ENCODE measurements around the gene NTRK3.
"Not testable (repeated sequence)": the region's sequence is repeated elsewhere in the genome, so short reads cannot be mapped to it uniquely, and the experiment has no call there.

Gene NTRK3

GRCh38 chr15:88072133-88072532 lies 184.4 kb downstream of the NTRK3 start:
- DNase-seq = not testable (repeated sequence)

- peak; percentile 14 to 34 for DNase-seq
Measured at GRCh38 chr15:88071141-88071540, 185.4 kb downstream of the NTRK3 start.

GRCh38 chr15:88069561-88069960 lies 187.0 kb downstream of the NTRK3 start:
- peak; percentile 79 to 90 for DNase-seq

- DNase-seq = no peak
Measured at GRCh38 chr15:88067331-88067685, 189.2 kb downstream of the NTRK3 start.

DNA sequence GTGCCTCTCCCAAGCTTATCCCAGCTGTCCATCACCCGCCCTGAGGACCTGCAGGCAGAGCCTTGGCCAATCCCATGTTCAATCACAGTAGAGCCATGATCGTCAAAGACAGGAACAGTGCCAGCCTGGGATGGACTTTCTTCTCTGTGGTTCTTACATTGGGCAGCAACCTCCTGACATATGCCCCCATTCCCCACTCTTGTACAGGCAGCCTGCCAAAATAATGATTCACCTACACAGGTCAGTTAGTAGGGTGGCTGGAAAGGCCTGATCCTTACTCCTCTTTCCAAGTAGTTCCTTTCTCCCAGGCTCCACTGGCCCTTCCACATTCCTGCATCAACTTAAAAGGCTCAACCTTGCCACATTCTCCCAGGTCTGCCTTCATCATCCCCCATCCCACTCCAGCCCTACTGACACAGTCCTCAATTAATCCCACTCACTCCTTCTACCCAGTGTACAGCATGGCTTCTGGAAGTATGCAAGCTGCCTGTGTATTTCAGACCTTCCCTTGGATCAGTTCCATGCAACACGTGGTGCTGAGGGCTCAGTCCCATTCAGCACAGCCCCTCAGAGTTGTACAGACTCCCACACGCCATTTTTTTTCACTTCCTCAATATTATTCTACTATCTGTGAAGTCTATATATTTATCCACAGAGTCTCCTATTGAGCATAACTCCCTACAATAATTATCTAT lies 189.8 kb downstream of the NTRK3 start:
- DNase-seq = no peak

DNA sequence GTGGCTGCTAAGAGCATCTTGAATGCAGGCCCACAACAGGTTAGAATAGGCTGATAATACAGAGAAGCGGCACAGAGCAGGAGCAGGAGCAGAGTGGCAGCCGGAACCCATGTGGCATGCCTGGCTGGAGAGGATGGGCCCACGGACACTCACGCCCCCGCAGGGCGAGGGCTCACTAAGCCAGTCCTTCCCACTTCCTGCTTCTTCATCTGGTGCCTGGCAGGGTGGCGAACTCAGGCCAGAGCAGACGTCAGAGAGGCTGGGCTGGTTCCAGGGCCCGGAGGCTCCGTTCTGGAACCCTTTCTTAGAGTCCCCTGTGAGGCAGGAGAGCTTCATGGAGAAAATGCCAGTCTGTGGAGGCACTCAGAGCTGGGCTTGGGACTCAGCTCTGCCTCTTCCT lies 195.1 kb downstream of the NTRK3 start:
- DNase-seq = peak; percentile 74 to 89

GRCh38 chr15:88060383-88060782 lies 196.2 kb downstream of the NTRK3 start:
- DNase-seq = no peak

GRCh38 chr15:88057836-88058235 lies 198.7 kb downstream of the NTRK3 start:
- DNase-seq = peak; percentile 76 to 95

DNA sequence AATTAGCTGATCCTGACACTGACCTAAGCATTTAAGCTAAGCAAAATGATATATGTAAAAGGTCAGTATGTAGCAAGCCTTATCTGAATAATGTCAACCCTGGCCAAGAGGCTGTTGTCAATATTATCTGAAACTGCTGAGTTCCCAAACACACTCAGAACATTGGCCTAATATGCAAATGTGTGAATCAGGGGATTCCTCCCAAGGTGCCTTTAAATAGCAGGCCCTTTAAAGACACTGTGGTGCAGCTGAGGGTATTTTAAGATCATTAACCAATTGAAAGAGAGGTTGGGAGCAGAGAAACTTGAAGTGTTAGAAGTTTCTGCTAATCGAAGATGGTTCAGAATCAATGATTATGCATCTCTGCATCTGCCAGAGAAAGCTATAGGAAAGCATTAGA lies 207.0 kb downstream of the NTRK3 start:
- no peak for DNase-seq

DNA sequence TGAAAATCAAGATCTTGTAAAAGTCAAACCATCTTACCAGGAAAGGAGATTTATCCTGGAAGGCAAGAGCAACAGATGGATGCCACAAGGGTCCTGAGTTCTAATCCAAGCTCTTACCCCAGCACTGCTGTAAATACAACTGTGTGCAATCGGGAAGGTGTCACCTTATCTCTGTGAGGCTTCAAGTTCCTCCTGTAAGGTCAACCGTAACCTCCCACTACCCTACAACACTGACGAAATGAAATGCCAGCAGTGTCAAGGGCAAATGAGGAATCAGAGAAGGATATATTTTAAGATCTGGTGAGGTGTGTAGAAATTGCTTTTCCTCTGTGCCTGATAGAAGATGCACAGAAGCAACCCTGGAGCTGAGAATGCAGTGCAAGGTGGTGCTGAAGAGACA lies 207.8 kb downstream of the NTRK3 start:
- no peak for DNase-seq

- DNase-seq = no peak
Measured at GRCh38 chr15:88048237-88048636, 208.3 kb downstream of the NTRK3 start.

DNA sequence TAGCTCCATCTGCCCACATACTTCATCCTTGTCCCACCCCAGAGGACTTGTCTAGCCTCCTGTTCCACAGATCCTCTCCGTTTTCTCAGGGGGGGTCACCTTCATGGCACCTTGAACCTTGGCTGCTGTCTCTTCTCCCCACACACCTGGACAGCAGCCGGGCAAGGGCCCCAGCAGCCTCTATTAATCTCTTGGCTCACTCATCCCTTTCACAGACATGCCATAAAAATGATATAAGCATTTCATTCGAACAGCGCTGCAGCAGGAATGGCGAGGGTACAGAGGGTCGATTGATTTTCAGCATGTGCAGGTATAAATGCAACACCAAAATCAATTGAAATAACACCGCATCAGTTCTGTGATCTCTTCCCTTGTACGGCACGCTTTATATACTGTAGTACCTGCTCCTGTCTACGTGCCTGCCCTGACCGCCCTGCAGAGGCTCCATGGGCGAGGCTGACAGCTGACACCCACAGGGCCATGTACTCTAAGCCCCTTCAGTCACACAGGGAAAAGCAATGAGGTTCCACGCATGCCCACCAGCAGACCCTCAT lies 209.9 kb downstream of the NTRK3 start:
- no peak for DNase-seq

- DNase-seq = no peak
Measured at GRCh38 chr15:88043396-88043795, 213.1 kb downstream of the NTRK3 start.

DNA sequence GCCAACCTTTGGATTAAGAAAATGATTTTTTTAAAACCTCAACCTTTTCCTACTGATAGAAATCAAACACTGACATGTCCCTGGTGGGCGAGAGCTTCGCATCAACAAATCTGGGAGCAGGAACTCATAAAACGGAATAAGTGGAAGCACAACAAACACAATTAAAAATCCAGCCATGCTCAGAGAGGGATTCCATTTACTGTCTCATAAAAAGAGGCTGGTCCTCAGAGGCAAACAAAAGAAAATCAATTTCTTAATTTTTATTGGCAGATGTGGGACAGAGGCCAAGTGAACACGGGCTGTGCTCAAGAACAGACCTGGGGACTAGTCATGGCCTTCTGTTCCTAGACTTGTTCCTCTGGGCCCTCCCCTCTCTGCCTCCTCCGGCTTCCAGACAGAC lies 214.5 kb downstream of the NTRK3 start:
- no peak for DNase-seq

- DNase-seq = no peak
Measured at GRCh38 chr15:88040516-88040915, 216.0 kb downstream of the NTRK3 start.

DNA sequence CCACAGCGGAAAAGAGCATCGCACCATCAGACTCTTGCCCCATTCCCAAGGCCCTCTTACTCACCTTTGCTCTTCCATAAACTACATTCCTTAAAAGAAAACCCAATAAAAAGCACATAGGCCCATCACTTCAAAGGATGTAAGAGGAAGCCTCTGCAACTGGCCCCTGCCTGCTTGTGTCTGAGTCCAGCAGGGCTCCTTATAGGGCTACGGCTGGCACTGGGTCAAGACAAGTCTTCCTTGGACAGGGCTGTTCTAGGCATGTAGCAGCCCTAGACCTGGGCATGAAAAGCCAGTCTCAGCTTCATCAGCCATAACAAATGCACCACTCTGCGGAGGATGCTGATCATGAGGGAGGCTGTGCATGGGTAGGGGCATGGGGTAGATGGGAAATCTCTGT lies 218.3 kb downstream of the NTRK3 start:
- DNase-seq = no peak

DNA sequence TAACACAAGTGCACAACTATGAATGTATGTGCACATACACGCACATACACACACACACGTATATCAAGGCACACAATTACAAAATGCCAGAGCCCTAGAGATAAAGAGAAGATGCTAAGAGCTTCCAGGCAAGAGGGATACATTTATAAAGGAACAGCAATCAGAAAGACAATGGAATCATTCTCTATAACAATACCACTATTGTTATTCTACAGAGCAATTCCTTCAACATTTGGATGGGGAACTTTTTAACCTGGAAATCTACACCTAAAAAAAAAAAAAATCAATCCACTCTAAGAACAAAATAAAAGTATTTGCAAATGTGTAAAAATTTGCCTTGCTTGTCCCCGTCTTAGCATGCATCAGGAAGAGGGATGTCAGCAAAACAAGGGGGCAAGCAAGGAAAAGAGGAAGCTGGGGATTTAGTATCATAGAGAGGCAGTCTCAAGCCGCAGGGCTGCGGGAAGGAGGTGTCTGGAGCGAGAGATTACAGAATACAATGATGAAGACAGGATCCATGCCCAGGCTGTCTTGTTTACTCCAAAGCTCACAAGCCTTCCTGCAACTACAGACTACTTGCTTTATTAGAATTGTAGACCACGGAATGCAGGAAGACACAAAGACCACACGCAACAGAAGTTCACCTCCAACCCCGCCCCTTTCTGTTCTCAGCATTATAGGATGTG lies 220.2 kb downstream of the NTRK3 start:
- no peak for DNase-seq

DNA sequence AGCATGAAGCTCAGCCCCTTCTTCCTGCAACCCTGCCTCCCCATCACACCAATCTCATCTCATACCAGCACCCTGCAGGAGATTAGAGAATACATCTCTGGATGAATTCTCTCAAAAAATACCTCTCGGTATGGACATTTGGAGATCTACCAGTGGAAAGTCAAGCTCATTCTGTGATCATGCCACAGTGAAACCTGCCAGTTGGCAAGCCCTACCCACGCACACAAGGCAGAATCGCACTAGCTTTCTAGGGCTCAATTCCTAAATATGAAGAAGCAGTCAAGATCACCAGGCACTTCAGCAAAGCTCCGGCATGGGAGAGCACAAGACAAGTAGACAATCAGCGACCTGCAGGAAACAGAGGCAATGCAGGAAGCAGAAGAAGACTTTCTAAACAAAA lies 221.2 kb downstream of the NTRK3 start:
- peak in 1 of 2 experiments; percentile 65 for DNase-seq

DNA sequence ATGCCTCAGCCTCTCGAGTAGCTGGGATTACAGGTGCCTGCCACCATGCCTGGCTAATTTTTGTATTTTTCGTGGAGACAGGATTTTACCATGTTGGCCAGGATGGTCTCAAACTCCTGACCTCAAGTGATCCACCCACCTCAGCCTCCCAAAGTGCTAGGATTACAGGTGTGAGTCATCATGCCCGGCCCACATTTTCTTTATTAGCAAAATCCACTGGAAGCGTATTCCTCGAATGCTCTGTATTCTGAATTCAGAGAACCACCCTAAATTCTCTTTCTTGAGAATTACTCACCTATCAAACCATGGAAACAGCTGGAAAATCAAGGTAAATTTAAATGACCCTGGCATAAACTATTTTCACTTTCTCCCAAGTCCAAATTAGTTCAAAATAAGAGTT lies 223.1 kb downstream of the NTRK3 start:
- DNase-seq = not testable (repeated sequence)

DNA sequence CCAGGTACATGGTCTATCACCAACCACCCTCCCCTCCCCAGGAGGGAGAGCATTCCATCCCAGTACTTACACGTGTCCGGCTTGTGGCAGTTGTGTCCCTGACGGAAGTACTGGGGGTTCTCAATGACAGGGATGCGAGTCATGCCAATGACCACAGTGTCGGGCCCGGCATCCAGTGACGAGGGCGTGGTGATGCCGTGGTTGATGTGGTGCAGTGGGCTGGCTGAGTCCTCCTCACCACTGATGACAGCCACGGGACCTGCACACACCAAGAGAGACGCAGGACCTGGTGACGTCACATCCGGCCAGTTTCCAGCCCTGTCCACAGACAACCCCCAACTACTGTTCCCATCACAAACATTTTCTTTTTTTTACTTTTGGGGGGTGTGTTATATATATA lies 223.8 kb downstream of the NTRK3 start:
- DNase-seq = no peak

- no peak for DNase-seq
Measured at GRCh38 chr15:88031461-88031860, 225.1 kb downstream of the NTRK3 start.

GRCh38 chr15:88029696-88030095 lies 226.8 kb downstream of the NTRK3 start:
- DNase-seq = no peak

- DNase-seq = no peak
Measured at GRCh38 chr15:88028024-88028423, 228.5 kb downstream of the NTRK3 start.

DNA sequence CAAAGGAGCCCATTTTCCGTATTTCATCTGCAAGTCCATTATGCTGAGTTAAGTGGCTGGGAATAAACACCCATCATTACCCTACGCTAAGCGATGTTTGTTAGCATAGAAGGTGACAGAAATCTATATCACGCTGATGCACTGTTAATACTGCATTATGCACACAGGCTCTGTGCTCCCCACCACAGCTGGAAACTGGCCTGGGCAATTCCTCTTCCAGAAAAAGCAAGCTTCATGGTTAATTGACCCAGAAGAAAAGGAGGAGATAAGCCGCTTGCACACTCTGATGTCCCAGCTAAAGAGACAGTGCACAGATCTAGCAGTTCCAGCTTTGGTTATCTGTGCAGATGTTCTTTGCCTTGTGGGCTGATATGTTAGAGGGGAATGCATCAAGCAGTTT lies 232.6 kb downstream of the NTRK3 start:
- DNase-seq = no peak

- no peak for DNase-seq
Measured at GRCh38 chr15:88022716-88023115, 233.8 kb downstream of the NTRK3 start.

Measured in cerebellar nuclear complex (tissue), 1 donor.